Stimulated activated CD4-positive, alpha-beta T cell treated with anti-CD3 and anti-CD28 coated beads, TNF-alpha, amount 100 ng/mL, for 24 hours (primary cell): ENCODE data around the gene CSNK1A1L.
"Not testable (repeated sequence)": the region's sequence is repeated elsewhere in the genome, so short reads cannot be mapped to it uniquely, and the experiment has no call there.

Experiments used
- DNase-seq, 3 experiments: peaks; one replicate each; pipeline ENCODE4 v3.0.0-alpha.2; 2020; ENCODE audit warnings: low read depth in 3 of 3

Gene CSNK1A1L

GRCh38 chr13:37058910-37059847 is 46.3 kb downstream of the CSNK1A1L start, which contains the start of gene SUPT20H:
TSS of gene SUPT20H (minus strand) at chr13:37059688. CDS start at chr13:37051490, 8,198 bp downstream.
- peak; percentile 91 to 94 (median 92) for DNase-seq

GRCh38 chr13:37056228-37056627 is 49.2 kb downstream of the CSNK1A1L start:
- not testable (repeated sequence) for DNase-seq
